ENCODE measurements around the gene DLGAP4.

DLGAP4 gene

DNA sequence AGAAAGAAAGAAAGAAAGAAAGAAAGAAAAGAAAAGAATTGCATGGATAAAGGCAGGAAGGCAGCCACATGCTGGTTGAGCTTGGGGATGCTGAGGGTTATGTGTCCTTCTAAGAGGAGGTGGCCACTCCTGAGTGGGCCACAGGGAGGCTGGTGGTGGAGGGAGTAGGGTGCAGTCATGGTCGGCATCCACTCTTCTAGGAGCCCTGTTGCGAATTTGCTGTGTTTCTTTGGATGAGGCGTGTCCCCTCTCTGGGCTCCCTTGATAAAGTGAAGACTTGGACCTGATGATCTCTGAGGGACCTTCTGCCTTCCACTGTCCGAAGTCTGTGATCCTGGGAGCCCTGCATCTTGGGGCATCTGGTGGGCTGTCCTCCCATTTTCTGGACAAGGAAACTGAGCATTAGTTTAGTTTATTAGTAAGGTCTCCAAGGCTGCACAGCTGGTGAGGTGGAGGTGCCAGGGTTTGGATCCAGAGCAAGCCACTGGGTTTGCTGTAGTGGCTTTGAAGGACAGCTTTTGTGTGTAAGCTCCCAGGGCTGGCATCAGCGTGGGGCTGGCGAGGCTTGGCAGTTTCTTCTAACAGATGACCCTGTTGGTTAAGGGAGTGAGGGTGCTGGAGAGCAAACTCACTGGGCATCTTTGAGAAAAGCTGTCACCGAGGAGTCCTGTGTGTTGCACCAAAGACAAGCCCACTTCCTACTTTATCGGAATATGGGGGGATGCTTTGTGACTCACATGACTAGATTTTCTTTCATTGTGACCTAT is 4.3 kb downstream of the DLGAP4 start:
- DNase-seq = no peak

DNA sequence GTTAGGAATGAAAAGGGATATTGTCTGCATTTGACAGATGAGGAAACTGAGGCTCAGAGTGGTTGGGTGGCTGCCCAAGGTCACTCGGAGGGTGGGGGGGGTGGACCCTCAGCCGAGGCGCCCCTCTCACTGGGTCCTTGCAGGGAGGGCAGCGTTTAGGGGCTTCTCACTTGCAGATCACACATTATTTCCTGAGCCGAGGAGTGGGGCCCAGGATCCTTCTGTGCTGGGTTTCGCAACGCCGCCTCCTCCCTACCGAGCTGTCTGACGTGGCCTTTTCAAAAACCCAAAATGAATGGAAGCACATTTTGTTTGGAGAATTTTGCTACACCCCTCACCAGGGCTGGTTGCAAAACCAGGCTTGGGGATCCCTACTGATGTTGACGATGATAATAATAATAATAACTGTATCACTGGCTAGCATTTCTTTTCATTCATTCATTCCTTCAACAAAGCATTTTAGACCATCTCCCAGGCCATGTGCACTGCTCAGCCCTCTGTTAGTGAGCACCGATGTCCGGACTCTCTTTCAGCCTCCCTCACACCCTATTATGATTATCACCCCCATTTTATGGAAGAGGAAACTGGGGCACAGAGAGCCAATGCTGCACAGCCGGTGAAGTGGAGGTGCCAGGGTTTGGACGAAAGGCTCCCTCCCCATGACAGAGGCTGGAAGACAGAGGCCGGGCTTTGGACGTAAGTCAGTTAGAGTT is 5.2 kb downstream of the DLGAP4 start:
- DNase-seq = no peak

DNA sequence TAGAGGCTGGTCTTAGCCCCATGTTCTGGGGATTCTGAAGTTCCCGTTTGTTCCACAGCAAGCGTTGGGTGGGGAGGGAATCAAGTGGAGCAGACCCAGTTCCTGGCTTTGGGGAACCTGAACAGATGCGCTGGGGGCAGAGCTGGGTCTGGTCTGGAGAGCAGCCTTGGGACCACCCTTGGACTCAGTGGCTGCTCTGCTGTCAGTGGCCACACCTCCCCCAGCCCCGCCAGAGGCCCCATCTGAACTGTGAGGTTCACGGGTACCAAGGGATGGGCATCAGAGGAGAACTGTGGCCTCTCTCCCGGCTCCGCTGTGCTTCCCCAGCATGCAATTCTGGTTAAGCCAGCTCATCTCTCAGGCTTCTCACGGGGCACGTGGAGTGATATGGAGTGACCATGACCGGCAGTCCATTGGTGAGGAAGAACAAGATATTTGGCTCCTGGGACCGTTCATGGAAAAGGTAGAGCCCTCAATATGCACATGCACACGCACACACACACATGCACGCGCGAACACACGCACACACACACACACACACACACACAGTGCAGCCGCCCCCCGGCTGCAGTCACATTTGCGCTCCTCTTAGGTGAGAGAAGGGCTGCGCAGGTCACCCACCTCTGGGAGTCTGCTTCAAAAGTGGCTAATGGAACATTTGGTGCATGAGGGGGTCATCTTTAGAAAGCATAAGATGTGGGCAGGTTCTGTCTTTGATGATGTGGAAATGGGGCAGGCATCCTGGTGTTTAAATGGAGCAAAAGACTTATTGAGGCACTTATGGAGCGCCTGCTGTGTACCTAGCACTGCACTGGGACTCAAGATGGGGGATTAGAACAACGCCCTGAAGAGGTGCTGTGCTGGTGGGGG is 6.0 kb downstream of the DLGAP4 start:
- no peak for DNase-seq

DNA sequence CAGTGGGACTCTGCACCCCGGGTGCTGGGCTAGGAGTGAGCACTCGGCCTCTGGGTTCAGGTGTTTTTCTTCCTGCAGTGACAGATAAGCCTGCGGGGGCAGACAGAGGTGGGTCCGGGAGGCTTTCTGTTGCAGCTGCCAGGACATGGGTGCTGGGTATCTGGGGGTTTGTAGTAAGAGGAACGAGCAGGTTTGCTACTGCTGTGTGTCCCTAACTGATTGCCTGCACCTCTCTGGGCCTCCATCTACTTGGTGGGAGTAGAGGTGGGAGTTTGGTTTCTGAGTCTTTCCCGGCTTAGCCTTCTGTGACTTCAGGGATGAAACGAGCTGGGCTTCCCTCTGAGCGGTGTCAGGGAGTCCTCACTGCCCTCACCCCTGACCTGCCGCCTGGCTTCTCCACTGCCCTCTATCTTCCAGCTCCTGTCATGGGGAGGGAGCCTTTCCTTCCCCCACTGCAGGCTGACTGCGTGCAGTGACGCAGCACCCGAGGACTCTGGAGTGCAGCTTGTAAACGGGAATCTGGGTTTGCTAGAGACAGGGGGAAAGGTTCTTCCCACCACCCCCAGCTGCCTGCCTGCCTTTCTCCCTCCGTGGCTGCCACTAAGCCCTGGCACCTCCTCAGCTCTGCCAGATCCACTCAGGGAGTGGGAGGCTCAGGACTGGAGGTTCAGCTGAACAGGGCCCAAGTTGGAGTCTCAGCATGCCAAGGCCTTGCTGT is 6.7 kb downstream of the DLGAP4 start:
- no peak for DNase-seq

DNA sequence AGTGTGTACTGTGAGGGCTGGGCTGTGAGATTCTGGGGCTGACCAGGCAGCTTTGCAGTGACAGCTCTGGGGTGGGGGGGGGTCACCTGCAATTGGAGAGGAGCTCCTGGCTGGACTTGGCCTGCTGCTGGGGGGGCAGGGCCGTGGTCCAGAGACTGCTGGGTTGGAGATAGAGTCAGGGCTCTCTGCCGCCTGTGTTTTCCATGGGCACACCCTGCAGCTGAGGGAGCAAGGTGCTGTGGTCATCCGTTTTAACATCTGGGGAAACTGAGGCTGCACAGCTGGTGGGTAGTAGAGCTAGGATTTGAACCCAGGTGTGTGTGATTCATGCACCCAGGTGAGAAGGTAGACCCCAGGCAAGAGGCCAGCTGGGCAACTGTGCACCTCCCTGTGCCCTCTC is 7.3 kb downstream of the DLGAP4 start:
- no peak for DNase-seq

DNA sequence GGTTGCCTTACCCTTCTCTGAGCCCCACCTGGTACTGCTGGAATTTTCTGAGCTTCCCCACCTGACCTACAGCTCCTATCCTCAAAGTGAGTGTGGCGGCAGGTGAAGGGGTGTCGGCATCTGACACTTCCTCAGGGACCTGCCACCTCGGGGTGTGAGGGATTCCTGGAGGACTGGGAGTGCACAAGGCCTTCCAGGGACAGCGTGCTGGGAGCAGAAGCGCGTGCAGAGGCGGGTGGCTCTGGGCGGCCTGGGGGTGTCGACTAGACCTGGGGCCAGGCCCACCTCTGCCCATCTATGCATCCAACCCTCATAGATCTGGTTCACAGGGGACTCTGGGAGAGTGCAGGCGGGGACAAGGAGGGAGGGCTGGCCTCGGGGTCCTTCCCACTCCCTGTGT is 7.8 kb downstream of the DLGAP4 start:
- no peak for DNase-seq

DNA sequence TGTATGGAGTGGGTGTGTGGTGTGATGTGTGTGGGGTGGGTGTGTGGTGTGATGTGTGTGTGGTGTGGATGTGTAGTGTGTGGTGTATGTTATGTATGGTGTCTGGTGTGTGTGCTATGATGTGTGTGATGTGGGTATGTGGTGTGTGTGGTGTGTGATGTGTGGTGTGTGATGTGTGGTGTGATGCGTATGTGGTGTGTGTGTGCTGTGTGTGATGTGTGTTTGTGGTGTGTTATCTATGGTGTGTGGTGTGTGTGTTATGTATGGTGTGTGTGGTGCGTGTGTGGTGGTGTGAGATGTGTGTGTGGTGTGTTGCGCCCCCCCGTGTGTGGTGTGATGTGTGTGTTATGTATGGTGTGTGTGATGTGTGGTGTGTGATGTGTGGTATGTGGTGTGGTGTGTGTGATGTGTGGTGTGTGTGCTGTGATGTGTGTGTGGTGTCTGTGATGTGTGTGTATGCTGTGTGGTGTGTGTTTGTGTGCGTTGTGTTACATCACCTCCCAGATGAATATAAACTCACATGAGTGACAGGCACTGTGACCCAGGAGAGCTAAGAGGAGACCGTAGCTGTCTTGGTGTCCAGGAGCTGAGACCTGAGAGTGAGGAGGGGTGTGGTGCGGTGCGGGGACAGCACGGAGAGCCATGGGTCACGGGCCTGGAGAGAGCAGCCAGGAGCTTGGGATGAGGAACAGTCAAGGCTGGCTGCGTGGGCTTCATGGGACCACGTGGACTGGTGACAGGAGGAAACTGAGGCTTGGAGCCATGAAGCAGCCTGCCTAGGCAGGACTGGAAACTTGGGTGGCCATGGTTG is 8.8 kb downstream of the DLGAP4 start:
- no peak for DNase-seq

DNA sequence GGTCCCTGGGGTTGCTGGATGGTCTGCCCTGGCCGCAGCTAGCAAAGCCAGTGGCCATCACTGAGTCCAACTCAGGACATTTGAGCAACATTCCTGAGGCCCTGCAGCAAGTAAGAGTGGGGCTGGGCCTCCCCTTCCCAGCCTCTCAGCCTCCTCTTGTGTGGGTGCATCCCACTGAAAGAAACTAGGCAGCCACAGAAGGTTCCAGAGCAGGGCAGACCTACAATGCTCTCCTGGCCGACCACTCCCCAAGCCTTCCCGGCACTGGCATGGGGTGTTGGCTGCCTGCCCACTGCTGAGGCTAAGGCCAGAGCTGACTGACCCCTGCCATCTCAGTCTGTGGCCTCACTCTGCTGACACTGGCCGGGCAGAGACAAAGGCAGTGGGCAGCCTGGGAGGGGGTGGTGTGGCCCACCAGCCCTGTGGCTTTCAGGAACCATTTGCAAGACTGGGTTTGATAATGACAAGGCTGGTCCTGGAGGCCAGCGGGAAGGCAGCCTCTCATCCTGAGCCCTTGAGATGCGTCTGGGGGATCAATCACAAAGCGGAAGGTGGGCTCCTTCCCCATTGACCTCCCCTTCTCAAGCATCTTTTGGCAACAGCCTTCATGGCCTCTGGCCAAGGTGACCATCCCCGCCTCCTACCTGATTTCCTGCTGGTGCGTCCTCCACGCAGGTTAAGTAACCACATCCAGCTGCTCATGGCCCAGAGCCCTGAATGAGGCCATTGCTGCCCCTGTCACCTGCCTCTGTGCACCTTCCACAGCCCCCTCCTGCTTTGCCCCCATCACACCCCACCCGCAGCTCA is 9.6 kb downstream of the DLGAP4 start:
- no peak for DNase-seq

DNA sequence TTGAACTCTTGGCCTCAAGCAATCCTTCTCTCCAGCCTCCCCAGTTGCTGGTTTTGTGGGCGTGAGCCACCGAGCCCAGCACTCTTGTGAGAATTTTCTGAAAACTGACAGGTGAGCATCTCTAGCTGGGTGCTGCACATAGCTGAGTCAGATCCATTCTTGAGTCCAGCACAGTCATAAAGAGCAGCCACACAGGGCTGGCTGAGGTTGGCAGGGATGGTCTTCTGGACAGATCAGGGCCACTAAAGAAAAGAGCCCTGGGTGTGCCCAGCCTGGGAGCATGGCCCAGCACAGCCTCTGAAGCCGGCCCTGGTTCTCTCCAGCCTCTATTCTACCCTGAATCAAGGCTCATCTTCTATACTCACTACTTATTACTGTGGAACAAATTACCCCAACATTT is 11.5 kb downstream of the DLGAP4 start:
- DNase-seq = no peak

DNA sequence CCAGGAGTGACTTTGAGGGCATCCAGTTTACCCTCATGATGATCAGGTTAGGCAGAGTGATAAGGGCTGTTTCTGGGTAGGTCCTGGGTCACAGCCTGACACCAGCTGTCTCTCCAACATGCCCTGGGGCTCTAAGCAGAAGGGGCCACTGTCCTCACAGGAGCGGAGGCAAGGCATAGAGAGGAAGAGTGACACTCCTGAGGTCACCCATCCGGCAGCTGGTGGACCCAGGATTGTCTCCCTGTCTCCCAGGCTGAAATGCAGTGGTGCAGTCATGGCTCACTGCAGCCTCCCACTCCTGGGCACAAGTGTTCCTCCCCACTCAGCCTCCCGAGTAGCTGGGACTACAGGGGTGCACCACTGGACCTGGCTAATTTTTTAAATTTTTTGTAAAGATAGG is 12.0 kb downstream of the DLGAP4 start:
- no peak for DNase-seq

DNA sequence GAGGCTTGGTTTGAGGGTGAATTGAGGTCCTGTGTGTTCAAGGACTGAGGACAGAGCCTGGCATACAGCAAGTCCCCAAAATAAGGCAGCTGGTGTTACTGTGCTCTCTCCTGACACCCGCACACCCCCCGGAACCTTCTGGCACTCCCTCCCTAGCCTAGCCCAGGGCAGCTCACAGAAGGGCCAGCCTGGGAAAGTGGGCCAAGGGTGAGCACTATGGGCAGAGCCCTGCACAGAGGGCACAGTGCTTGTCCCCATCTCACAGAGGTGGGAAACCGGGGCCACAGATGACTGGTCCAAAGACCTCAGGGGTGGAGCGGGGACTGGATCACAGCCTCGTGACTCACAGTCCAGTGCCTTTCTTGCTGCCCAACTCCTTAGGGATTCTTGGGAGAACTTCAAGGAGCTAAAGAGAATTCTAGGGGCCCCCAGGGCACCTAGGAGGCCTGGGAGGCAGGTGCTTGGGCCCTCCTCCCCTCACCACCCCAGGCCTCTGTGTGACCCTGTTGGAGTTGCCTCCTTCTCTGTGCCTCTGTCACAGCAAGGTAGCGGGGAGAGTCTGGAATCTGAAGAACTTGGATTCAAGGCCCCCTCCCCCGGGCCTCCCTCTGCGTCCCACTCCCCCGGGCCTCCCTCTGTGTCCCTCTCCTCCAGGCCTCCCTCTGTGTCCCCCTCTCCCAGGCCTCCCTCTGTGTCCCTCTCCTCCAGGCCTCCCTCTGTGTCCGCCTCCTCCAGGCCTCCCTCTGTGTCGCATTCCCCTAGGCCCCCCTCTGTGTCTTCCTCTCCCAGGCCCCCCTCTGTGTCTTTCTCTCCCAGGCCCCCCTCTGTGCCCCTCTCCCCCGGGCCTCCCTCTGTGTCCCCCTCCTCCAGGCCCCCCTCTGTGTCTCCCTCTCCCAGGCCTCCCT is 13.5 kb downstream of the DLGAP4 start:
- no peak for DNase-seq

DNA sequence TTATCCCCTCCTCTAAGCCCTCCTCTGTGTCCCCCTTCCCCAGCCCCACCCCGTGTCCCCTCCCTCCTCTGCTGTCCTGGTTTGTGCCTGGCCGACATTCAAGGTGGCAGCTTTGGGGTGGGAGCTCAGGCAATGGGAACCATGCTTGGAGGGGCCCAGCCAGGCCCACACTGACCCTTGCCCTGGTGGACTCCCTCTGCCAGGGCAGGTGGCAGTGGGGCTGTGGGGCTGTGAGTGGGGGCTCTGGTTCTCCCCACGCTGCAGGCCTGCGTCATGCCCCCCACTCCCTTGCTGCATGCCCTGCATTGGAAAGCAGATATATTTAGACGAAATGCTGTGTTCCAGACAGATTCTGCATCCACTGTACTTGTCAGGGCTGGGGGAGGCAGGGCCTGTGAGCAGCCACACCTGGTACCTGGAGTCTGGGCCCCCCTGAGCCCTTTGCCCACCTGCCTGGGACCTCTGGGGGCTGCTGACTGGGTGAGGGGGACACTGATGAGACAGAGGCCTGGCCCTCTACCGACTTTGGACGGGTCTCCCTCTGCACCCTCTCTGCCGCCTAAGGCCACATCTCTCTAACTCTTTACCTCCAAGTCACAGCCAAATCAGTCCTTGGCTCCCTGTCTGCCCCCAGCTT is 14.2 kb downstream of the DLGAP4 start:
- DNase-seq = no peak

DNA sequence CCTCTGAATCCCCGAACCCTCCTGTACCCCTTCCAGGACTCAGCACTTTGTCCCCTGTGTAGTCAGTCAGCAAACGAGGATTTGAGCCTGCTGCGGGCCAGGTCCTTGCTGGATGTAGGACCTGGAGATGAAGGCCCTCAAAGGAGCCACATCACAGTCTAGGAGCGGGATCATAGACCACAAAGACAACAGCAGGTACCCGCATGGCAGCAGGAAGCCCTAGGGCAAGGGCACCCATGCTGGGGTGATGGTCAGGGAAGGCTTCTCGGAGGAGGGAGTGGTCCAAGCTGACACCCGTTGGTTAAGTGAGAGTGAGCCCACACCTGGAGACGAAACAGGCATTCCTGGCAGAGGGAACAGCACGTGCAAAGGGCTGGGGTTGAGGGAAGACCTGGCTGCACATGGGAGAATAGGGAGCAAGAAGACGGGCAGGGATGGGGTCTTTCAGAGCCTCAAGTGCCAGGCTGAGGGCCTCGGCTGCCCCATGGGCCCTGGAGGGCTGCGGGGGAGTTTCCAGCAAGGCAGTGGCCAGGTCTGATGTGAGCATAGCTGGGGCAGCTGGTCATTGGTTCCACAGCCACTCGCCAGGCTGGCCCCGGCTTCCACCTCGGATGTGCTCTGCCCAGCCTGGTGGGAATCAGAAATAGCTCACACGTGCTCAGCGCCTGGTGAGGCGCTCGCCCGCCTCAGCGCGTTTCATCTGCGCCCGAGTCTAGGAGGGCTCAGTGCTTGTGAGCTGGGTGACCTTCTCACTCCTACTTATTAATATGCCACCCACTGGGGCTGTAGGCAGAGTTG is 15.0 kb downstream of the DLGAP4 start:
- DNase-seq = no peak

DNA sequence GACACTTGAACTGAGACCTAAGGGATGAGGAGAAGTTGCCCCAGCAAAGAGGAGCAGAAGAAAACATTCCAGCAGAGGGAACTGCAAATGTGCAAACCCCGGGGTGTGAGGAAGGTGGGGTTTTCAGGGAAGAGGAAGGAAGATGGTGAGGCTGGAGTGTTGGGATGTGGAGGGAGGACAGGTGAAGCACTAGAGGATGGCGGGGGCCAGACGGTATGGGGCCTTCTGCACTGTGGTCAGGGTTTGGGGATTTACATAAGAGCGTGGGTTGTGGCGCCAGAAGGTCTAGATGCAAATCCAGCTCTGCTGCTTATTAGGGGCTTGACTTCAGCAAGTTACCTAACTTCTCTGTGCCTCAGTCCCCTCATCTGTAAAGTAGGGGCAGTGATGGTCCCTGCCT is 16.0 kb downstream of the DLGAP4 start:
- no peak for DNase-seq

DNA sequence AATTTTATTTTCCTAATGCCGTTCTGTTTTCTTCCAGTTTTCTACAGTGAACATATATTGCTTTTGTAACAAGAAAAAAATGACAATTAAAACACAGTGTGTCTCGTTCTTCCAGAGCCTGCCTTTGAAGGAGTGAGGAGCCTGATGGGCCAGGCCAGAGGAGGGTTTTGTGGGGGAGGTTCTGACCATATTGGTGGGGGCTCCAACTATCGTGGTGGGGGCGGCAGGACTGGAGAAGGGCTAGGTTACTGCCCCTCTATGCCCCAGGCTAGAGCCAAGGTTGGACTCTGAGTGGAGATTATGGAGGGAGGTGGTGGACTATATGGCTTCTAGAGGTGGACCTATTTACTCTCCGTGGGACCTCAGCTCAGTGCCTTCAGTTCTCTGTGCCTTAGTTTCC is 24.0 kb downstream of the DLGAP4 start:
- no peak for DNase-seq

DNA sequence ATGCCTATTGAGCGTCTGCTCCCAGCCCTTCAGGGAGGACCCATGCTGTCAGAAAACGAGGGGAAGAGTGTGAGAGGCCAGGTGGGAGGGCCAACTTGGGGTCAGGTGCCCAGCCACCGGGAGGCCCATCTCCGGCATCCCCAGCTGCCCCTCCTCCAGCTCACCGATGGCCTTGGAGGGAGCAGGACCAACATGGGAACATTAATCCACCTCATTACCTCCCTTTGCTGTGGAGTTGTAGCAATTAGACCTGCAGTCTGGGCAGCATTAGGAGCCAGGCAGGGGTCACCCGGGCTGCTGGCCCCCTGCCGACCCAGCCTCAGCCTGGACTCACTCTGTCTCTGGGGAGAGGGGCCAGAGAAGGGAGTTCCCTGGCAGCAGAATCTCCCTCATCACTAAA is 25.1 kb downstream of the DLGAP4 start:
- DNase-seq = no peak

DNA sequence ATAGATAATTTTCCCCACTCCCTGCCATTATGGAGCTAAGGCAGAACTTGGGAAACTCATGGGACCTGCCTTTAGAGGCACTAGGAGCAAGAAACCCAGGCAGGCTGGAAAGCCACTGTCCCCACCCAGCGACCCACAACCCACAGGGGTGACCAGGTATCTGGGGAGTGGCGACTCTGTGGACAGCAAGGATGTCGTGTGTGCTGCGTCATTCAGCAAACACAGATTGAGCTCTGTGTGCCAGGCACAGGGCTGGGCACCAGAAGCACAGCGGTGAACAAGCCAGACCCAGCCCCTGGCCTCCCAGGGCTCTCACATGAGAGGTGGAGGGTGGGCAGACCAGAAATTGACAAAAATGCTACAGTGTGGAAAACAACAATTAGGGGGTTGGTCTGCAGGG is 27.7 kb downstream of the DLGAP4 start:
- DNase-seq = no peak

DNA sequence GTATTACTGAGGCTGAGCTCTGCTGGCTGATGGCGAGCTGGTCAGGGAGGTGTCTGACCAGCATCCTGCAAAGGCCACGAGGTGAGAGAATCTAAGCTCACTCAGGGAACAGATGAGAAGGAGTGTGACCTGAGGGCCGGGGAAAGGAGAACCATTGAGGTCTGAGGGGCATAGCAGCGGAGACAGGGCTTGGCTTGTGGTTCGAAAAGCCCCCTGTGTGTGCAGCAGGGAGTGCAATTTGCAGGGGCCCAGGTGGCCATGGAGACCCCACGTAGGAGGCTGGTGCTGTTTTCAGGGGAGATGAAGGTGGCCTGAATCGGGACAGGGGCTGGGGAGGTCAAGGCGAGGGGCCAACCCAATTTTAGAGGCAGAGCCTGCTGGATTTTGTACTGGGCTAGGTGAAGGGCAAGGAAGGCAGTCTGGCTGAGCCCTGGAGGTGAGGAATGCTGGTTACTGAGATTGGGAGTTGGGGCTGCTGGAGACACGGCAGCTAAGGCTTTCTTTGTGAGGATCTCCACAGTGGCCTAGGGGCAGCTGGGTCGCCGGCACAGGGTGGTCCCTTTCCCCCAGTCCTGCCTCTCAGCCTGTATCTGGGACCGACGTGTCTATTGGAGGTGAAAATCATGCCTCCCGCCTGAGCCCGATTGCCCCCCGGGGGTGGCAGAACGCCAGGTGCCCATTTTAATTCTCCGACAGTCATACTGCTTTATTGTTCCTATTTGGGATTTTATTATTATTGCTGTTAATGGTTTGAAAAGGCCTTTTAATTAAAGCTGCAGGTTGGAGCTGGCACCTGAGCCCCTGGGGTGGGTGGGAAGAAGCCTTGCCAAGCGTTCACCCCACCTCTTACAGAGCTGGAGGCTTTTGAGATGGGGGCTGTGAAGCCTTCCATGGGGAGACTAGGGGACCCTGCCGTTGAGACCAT is 28.4 kb downstream of the DLGAP4 start:
- no peak for DNase-seq
